Spleen (tissue), 7 donors: ENCODE data around the gene ARHGEF28.

Source experiments
- POLR2A ChIP-seq, 3 donors: fragments of 450-650 bp; IDR thresholded peaks; one replicate each; pipeline ENCODE4 v1.5.1; 2017; ENCODE audit warnings: antibody characterized with exemption in 3 of 3, mild to moderate bottlenecking in 1 of 3
- TF ChIP-seq, protein P1 (sequence below), 11 experiments: fragments of 200-600 bp in 7 of 11; fragments of 450-650 bp in 4 of 11; sonication (generic) in 4 of 11; IDR thresholded peaks in 8 of 11; conservative IDR thresholded peaks in 3 of 11; 1 replicate in 7 of 11; 2 replicates in 4 of 11; pipeline versions ENCODE4 v1.4.0 to v1.8.0; 2016 to 2021; ENCODE audit warnings: antibody characterized with exemption in 11 of 11, inconsistent platforms in 4 of 11, mild to moderate bottlenecking in 1 of 11
- donor health status: DM: no; HTN: no; CAD: no; lungs with moderate emphysema.
- donor health status: DM: no; HTN: no; CAD: no.
- donor health status: DM: no; HTN: no; CAD: no.

DNA sequence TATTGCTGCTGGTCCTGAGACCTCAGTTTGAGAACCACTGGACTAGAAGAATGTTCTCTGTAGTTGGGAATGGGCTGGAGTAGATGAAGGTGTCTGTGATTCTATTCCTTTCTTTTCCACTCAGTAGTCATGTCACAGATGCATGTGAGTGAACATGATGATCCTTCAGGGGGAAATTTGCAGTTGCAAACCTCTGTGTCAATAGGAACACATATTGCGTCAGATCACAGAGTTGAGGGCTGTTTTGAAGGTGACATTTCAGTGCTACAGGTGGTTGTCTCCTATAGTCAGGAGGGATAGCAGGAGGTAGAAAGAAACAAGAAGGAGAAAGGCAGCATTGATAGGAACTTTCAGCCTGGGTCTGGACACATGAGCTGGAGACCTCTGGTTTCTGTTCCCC lies 239.3 kb downstream of the ARHGEF28 start:
- TF ChIP-seq, protein P1, sequence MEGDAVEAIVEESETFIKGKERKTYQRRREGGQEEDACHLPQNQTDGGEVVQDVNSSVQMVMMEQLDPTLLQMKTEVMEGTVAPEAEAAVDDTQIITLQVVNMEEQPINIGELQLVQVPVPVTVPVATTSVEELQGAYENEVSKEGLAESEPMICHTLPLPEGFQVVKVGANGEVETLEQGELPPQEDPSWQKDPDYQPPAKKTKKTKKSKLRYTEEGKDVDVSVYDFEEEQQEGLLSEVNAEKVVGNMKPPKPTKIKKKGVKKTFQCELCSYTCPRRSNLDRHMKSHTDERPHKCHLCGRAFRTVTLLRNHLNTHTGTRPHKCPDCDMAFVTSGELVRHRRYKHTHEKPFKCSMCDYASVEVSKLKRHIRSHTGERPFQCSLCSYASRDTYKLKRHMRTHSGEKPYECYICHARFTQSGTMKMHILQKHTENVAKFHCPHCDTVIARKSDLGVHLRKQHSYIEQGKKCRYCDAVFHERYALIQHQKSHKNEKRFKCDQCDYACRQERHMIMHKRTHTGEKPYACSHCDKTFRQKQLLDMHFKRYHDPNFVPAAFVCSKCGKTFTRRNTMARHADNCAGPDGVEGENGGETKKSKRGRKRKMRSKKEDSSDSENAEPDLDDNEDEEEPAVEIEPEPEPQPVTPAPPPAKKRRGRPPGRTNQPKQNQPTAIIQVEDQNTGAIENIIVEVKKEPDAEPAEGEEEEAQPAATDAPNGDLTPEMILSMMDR (IDR thresholded peaks at IDR 0.05 in 8 of 11, conservative IDR thresholded peaks at IDR 0.05 in 3 of 11) = no peak
- TF ChIP-seq POLR2A (IDR thresholded peaks at IDR 0.05) = no peak
